Keratinocyte (primary cell): ENCODE measurements around the gene OR4K1. TPM values are rescaled to one million over a fixed set of nuclear protein-coding genes. Genes with fewer than 3 reads are reported as not detected.

Experiments
- DNase-seq: peaks from one replicate; pipeline ENCODE4 v3.0.0-alpha.2; 2011; ENCODE audit warnings: low read depth, missing footprints, low spot score
- FAIRE-seq: peaks from 2 replicates; lab custom pipeline; 2011; peaks lifted over from hg19 to GRCh38; lab: Jason Lieb, UNC
- H2AFZ ChIP-seq: 2 replicates; pipeline ENCODE4 v1.6.0; 2012; ENCODE audit warnings: low read length, control low read depth, inconsistent platforms; ENCODE audit not compliant: control insufficient read depth
- H3K27ac ChIP-seq: 2 replicates; pipeline ENCODE4 v1.5.1; 2011; ENCODE audit warnings: low read length; ENCODE audit not compliant: control insufficient read depth, insufficient read depth
- H3K27me3 ChIP-seq: 3 replicates; pipeline ENCODE4 v1.6.0; 2011; ENCODE audit warnings: low read length; ENCODE audit not compliant: control insufficient read depth, insufficient read depth; ENCODE audit errors: extremely low read depth
- H3K36me3 ChIP-seq, 2 experiments: 2 replicates in 1 of 2; 3 replicates in 1 of 2; pipeline ENCODE4 v1.5.1; 2011; ENCODE audit warnings: low read length in 2 of 2, mild to moderate bottlenecking in 1 of 2; ENCODE audit not compliant: control insufficient read depth in 2 of 2, insufficient read depth in 2 of 2; ENCODE audit errors: extremely low read depth in 1 of 2
- H3K4me1 ChIP-seq: 3 replicates; pipeline ENCODE4 v1.5.1; 2011; ENCODE audit warnings: low read length; ENCODE audit not compliant: control insufficient read depth, insufficient read depth; ENCODE audit errors: extremely low read depth
- H3K4me2 ChIP-seq: 3 replicates; pipeline ENCODE4 v1.6.0; 2011; ENCODE audit warnings: low read depth, low read length; ENCODE audit not compliant: control insufficient read depth, insufficient read depth; ENCODE audit errors: extremely low read depth
- H3K4me3 ChIP-seq, 3 experiments: fragments of 200-600 bp in 1 of 3; sonication (generic) in 1 of 3; 2 replicates in 2 of 3; 3 replicates in 1 of 3; pipeline ENCODE4 v1.5.1; 2011 to 2016; ENCODE audit warnings: low read length in 3 of 3, mild to moderate bottlenecking in 3 of 3, control low read depth in 2 of 3, inconsistent platforms in 1 of 3, low read depth in 1 of 3, mixed read lengths in 1 of 3, mixed run types in 1 of 3, moderate library complexity in 1 of 3; ENCODE audit not compliant: control insufficient read depth in 2 of 3, insufficient read depth in 2 of 3; ENCODE audit errors: extremely low read depth in 1 of 3
- H3K79me2 ChIP-seq: 2 replicates; pipeline ENCODE4 v1.6.0; 2012; ENCODE audit warnings: low read length; ENCODE audit not compliant: control insufficient read depth, insufficient read depth
- H3K9ac ChIP-seq: 3 replicates; pipeline ENCODE4 v1.6.0; 2011; ENCODE audit warnings: low read length; ENCODE audit not compliant: control insufficient read depth, insufficient read depth; ENCODE audit errors: extremely low read depth
- H3K9me1 ChIP-seq: 3 replicates; pipeline ENCODE4 v1.6.0; 2011; ENCODE audit warnings: low read length; ENCODE audit not compliant: control insufficient read depth, insufficient read depth; ENCODE audit errors: extremely low read depth
- H3K9me3 ChIP-seq: 2 replicates; pipeline ENCODE4 v1.5.1; 2012; ENCODE audit warnings: low read depth, low read length; ENCODE audit not compliant: control insufficient read depth
- H4K20me1 ChIP-seq: 3 replicates; pipeline ENCODE4 v1.6.0; 2011; ENCODE audit warnings: low read length; ENCODE audit not compliant: control insufficient read depth, insufficient read depth; ENCODE audit errors: extremely low read depth
- EZH2 ChIP-seq: IDR thresholded peaks from one replicate; pipeline ENCODE4 v1.6.1; 2012; ENCODE audit warnings: inconsistent platforms, mild to moderate bottlenecking, low read length, moderate library complexity
- dilution Hi-C: fragments of 300-500 bp; cut with MboI; formaldehyde crosslinking; loops from one replicate; pipeline ENCODE4 v1.7.0; 2020; ENCODE audit warnings: low sequenced_read_pairs; ENCODE audit not compliant: extremely low pct_ligation_motif_present
- polyA minus RNA-seq, 3 experiments: library from RNA; depleted of rRNA, polyadenylated mRNA; stranded (reverse); fragments of >200 nt; gene quantifications; 1 replicate in 1 of 3; 2 replicates in 1 of 3; 3 replicates in 1 of 3; pipeline ENCODE4 v1.2.3, GENCODE V29; 2011
- polyA plus RNA-seq, 5 experiments: library from polyadenylated mRNA; depleted of rRNA in 3 of 5; stranded (reverse) in 3 of 5; stranded (forward) in 1 of 5; unstranded in 1 of 5; fragments of >200 nt; gene quantifications; 1 replicate in 1 of 5; 2 replicates in 3 of 5; 3 replicates in 1 of 5; pipeline versions ENCODE4 v1.2.1 to v1.2.3, GENCODE V29; 2011 to 2012; ENCODE audit warnings: missing spikeins in 2 of 5, low read depth in 1 of 5, low replicate concordance in 1 of 5
- TF ChIP-seq, protein P1 (sequence below), 3 experiments: IDR thresholded peaks in 1 of 3; conservative IDR thresholded peaks in 1 of 3; optimal IDR thresholded peaks in 1 of 3; 2 replicates in 2 of 3; 3 replicates in 1 of 3; pipeline versions ENCODE3 to v1.5.1; 2011; ENCODE audit warnings: low read length in 3 of 3, mild to moderate bottlenecking in 3 of 3, moderate library complexity in 2 of 3, control low read depth in 1 of 3, inconsistent platforms in 1 of 3; ENCODE audit not compliant: insufficient read depth in 2 of 3; ENCODE audit errors: extremely low read depth in 1 of 3

Gene OR4K1, protein sequence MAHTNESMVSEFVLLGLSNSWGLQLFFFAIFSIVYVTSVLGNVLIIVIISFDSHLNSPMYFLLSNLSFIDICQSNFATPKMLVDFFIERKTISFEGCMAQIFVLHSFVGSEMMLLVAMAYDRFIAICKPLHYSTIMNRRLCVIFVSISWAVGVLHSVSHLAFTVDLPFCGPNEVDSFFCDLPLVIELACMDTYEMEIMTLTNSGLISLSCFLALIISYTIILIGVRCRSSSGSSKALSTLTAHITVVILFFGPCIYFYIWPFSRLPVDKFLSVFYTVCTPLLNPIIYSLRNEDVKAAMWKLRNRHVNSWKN
- polyA plus RNA-seq (not detected in 3 replicates), polyA minus RNA-seq (not detected in 3 replicates)
- polyA plus RNA-seq (2011; ENCODE audit: low read depth) = not detected
- not detected in 2 replicates for polyA plus RNA-seq (2011; cell fraction: cytosol; rRNA removed)
- not detected in 2 replicates for polyA plus RNA-seq (2011; cell fraction: nucleus; rRNA removed)
- not detected in 2 replicates for polyA plus RNA-seq (2012; ENCODE audit: low replicate concordance)
- not detected for polyA minus RNA-seq (2011; cell fraction: cytosol; rRNA and poly(A)+ RNA removed)
- not detected in 2 replicates for polyA minus RNA-seq (2011; cell fraction: nucleus; rRNA and poly(A)+ RNA removed)

DNA sequence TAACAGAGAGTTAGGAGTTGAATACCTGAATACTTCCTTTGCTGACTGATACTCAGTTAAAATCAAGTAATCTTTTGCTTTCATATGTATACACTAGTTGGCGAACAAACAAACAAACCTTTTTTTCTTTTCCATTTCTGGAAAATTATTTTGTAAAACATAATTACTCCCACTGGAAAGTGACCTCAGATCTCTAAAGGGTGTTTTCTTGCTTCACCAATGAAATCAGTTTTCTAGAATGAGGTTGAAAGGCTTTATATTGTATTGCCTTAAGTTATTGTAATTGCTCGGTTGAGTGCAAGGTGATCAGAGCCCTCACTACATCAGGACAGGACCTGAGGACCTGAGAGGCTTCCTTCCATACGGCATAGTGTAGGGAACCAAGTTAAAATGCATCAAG lies at the start of gene OR4K1:
Gene OR4K1 (plus strand): TSS at position 301 of the 400 bp plus-strand sequence. CDS start 4,750 bp downstream, outside the sequence.
- Histone ChIP-seq H3K36me3 (no peaks in the 10 kb centered on the region), H4K20me1 (no peaks in the 10 kb centered on the region), H3K27ac (no peak within 1 kb of the TSS), H3K4me3 (no peak within 1 kb of the TSS), H3K9me3 (peaks cover 3% of the 10 kb centered on the region), H3K4me1 (no peaks in the 10 kb centered on the region), H3K9ac (no peak within 1 kb of the TSS), H3K27me3 (no peaks in the 10 kb centered on the region), H3K79me2 (no peaks in the 10 kb centered on the region), H3K4me2 (no peak within 1 kb of the TSS), H3K9me1 (no peaks in the 10 kb centered on the region), H2AFZ (no peak within 1 kb of the TSS)
- DNase-seq (no peak), FAIRE-seq (no peak)
- no peak for TF ChIP-seq EZH2
- TF ChIP-seq, protein P1, sequence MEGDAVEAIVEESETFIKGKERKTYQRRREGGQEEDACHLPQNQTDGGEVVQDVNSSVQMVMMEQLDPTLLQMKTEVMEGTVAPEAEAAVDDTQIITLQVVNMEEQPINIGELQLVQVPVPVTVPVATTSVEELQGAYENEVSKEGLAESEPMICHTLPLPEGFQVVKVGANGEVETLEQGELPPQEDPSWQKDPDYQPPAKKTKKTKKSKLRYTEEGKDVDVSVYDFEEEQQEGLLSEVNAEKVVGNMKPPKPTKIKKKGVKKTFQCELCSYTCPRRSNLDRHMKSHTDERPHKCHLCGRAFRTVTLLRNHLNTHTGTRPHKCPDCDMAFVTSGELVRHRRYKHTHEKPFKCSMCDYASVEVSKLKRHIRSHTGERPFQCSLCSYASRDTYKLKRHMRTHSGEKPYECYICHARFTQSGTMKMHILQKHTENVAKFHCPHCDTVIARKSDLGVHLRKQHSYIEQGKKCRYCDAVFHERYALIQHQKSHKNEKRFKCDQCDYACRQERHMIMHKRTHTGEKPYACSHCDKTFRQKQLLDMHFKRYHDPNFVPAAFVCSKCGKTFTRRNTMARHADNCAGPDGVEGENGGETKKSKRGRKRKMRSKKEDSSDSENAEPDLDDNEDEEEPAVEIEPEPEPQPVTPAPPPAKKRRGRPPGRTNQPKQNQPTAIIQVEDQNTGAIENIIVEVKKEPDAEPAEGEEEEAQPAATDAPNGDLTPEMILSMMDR (optimal IDR thresholded peaks at IDR 0.05 in 1 of 3, IDR thresholded peaks at IDR 0.05 in 1 of 3, conservative IDR thresholded peaks at IDR 0.05 in 1 of 3; ENCODE audit: extremely low read depth in 1 of 3, insufficient read depth in 2 of 3, low read length in 3 of 3) = no peak
- dilution Hi-C loops = no loop called here

GRCh38 chr14:19895282-19895681 lies 35.4 kb upstream of the OR4K1 start:
- H2AFZ ChIP-seq = no peak overlapping the region
- peaks cover 7% of the 10 kb centered on the region for H3K9me3 ChIP-seq
- H3K27me3 ChIP-seq = no peaks in the 10 kb centered on the region
- no peak overlapping the region for H3K4me3 ChIP-seq
- H3K9me1 ChIP-seq = no peaks in the 10 kb centered on the region
- dilution Hi-C loops = no loop called here
- DNase-seq (no peak), FAIRE-seq (no peak)
- no peaks in the 10 kb centered on the region for H3K4me1 ChIP-seq
- H3K9ac ChIP-seq = no peak overlapping the region
- no peaks in the 10 kb centered on the region for H4K20me1 ChIP-seq
- no peak for TF ChIP-seq EZH2
- TF ChIP-seq, protein P1 (optimal IDR thresholded peaks at IDR 0.05 in 1 of 3, IDR thresholded peaks at IDR 0.05 in 1 of 3, conservative IDR thresholded peaks at IDR 0.05 in 1 of 3; ENCODE audit: extremely low read depth in 1 of 3, insufficient read depth in 2 of 3, low read length in 3 of 3) = no peak
- no peaks in the 10 kb centered on the region for H3K36me3 ChIP-seq
- no peak overlapping the region for H3K4me2 ChIP-seq
- H3K79me2 ChIP-seq = no peaks in the 10 kb centered on the region
- H3K27ac ChIP-seq = no peak overlapping the region
